ENCODE results near the gene ARSG.
"Not testable (repeated sequence)": the region's sequence is repeated elsewhere in the genome, so short reads cannot be mapped to it uniquely, and the experiment has no call there.

Gene ARSG

GRCh38 chr17:68308486-68308885 lies 17.2 kb downstream of the ARSG start:
- not testable (repeated sequence) for DNase-seq

DNA sequence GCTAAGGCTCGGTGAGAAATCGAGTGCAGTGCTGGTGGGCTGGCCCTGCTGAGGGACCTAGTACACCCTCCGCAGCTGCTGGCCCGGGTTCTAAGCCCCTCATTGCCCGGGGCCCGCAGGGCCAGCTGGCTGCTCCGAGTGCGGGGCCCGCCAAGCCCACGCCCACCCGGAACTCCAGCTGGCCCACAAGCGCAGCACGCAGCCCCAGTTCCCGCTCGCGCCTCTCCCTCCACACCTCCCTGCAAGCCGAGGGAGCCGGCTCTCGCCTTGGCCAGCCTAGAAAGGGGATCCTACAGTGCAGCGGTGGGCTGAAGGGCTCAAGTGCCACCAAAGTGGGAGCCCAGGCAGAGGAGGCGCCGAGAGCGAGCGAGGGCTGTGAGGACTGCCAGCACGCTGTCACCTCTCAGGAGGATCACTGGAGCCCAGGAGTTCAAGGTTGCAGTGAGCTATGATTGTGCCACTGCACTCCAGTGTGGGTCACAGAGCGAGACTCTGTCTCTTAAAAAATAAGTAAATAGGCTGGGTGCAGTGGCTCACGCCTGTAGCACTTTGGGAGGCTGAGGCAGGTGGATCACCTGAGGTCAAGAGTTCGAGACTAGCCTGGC lies 17.9 kb downstream of the ARSG start:
- DNase-seq = not testable (repeated sequence)

DNA sequence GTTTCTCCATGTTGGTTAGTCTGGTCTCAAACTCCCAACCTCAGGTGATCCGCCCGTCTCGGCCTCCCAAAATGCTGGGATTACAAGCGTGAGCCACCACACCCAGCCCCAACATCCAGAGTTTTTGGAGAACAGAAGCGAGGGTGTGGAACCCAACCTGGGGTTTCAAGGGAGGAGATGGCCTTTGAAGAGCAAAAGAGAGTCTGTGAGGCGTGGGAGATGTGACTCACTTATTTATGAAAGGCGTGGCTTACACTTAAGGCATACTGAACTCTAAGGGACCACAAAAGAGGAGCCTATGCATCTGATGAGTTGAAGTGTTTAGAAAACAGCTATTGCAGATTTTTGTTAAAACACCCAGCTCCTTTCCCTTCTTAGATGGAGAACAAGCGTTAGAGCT lies 18.9 kb downstream of the ARSG start:
- no peak for DNase-seq

DNA sequence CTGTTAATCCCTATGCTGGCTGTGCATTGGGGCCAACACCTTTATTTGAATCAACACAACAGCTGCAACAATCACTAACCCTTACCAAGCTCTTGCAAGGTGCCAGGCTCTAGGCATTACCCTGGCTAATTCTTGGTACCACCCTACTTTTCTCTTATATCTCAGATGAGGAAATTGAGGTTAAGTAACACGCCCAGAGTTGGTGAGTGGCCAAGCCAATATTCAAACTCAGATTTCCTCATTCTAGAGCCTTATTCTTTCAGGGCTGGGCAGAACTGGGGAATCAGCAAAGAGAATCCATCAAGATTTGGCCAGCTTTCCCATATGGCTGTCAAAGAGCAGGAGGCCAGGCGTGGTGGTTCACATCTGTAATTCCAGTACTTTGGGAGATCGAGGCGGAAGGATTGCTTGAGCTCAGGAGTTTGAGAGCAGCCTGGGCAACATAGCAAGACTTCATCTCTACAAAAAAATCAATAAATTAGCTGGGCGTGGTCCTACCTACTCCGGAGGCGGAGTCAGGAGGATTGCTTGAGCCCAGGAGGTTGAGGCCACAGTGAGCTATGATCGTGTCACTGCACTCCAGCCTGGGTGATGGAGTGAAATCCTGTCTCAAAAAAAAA lies 23.7 kb downstream of the ARSG start:
- no peak for DNase-seq

DNA sequence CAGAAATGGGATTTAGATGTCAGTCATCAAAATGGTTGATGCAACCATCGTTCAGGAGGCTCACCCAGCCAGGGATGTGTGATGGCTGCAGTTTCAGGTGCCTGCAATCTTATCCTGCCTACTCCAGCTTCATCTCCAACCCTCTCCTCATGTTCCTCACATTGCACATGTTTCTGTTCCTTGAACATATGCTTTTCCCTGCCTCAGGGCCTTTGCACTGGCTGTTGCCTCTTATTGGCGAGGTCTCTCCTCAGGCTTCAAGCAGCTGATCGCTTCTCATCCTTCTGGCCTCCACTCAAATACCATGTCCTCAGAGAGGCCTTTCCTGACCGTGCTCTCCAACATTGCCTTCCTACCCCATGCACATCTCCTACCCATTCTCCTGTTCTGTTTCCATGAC lies 24.6 kb downstream of the ARSG start:
- DNase-seq = no peak

- no peak for DNase-seq
Observed at GRCh38 chr17:68317458-68317857, 26.2 kb downstream of the ARSG start.

GRCh38 chr17:68318103-68318991 lies 27.1 kb downstream of the ARSG start:
- no peak for DNase-seq

DNA sequence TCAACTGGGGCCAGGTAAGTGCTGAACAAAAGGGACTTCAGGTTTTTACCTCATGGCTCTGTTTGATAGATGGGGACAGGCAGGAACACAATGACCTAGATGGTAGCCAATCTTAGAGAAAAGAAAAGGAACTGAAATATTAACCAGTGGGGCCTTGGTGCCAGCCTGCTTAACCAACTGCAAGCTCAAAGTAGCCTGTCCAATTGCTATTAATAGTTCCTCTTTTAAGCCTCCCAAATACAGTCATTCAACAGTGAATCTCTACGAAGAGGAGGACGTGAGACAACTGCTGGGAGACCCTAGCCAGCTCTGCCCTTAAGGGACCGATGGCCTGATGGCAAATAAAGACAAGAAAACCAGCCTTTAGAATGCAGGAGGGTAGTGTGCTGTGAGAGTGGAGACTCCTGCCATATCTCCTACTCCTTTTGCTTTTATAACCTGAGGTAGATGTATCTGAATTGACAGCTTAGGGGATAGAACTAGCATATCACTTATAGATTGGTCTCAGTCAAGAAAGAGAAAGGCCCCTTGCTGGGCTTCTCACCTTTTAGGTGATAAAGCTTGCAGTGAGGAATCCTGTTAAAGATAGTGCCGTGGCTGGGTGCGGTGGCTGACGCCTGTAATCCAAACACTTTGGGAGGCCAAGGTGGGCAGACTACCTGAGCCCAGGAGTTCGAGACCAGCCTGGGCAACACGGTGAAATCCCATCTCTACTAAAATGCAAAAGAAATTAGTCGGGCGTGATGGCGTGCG lies 28.3 kb downstream of the ARSG start:
- no peak for DNase-seq

- DNase-seq = no peak
Observed at GRCh38 chr17:68320311-68320865, 29.1 kb downstream of the ARSG start.

DNA sequence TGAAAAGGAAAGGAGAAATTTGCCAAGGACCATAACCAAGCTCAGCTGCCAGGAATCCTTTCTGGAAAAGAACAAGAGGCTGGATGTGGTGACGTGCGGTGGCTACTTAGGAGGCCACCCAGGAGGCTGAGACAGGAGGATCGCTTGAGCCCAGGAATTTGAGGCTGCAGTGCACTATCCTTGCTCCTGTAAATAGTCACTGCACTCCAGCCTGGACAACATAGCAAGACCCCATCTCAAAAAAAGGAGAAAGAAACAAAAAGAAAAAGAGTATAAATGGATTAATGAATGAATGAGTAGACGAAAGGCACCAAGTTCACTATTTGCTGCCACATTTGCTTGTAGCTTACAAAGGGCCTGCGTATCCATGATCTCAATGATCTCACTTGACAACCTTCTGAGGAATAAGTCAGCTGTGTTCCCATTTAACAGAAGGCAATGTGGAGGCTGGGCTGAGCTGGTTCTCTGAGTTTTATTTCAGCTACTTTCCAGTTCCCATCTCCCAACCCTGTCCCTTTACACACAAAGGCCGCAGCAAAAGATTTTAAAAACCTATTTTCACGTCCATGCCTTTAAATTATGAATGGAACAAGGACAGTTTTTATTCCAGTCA lies 29.8 kb downstream of the ARSG start:
- no peak for DNase-seq

DNA sequence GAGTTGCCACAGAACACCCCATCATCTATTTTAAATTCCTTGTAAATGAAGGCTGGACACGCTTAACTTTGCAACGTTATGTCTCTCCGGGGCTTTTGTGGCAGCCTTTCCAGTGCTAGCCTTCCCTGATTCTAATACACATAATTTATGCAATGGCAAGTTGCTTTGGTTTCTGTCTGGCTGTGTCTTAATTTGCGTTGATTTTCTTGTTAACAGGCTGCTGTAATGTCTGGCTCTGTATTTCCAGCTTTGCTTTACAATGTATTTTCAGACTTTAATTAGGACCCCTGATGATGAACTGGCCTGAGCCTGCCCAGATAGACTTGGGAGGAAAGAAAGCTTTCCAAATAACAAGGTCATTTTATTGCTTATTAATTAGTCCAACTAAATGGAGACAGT lies 30.3 kb downstream of the ARSG start:
- no peak for DNase-seq

- DNase-seq = no peak
Observed at GRCh38 chr17:68322630-68323029, 31.3 kb downstream of the ARSG start.

GRCh38 chr17:68324114-68324513 lies 32.8 kb downstream of the ARSG start:
- no peak for DNase-seq

DNA sequence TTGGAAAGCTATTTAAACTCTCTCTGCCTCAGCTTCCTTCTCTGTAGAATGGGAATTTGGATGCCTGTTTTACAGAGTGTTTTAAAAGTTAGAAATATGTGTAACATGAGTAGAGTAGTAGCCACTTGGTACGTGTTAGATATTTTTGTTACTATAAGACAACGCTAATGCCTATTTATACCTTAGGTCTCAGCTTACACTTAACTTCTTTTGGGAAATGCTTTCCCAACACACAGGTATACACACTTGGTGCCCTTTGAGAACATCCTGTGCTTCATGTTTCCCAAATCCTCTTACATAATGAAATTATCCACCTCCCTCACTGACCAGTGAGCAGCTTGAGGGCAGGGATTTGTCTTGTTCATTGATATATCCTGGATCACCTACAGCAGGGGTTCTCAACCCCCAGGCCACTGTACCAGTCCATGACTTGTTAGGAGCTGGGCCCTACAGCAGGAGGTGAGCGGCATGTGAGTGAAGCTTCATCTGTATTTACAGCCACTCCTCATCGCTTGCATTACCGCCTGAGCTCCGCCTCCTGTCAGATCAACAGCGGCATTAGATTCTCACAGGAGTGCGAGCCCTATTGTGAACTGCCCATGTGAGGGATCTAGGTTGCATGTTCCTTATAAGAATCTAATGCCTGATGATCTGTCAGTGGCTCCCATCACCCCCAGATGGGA lies 33.5 kb downstream of the ARSG start:
- no peak for DNase-seq

DNA sequence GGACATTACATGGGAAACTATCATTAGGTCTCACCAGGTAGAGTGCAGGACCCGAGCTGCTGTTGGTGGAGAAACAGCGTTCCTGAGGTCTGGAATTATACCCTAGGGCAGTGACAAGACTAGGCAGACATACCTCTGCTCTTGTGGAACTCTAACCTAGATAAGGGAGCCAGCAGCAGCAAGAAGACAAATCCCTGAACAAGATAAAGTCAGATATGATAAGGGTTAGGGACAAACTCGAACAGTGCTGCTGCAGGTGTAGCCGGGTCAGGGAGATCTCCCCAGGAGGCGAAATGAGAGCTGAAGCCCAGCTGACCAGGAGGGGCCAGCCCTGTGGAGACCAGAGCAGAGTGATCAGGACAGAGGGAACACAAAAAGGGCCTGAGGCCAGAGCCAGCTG lies 34.7 kb downstream of the ARSG start:
- DNase-seq = no peak

- DNase-seq = no peak
Observed at GRCh38 chr17:68326681-68327080, 35.4 kb downstream of the ARSG start.

DNA sequence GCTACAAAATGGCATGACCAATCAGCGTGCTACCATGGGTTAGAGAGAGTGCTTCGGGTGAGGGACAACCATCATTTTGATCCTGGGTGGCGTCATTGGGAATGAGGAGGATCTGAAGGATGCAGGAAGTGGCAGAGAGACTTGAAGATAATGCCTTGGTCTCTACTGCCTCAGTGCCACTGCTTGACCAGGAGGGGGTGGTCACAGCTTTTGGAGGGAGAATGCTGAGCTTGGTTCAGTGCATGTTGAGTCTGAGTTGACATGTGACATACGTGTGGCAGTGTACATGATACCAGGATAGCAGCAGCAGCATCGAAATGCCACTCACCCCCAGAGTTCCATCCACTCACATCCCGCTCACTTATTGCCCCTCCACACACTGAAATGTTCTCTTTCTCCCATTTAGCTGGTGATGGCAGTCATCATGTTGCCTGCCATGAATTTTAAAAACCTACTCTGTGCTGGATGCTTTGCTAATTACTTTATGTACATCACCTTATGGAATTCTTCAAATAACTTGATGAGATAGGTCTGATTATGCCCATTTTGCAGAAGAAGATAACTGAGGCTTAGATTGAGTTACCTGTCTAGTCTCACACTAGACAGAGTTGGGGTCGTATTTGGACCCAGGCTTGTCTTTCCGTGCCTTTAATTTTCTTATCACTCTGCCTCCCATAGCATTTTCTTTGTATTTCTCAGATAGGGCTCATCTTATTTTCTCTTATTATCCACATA lies 36.7 kb downstream of the ARSG start:
- no peak for DNase-seq

- no peak for DNase-seq
Observed at GRCh38 chr17:68328676-68329075, 37.4 kb downstream of the ARSG start.

- DNase-seq = no peak
Observed at GRCh38 chr17:68329331-68329730, 38.0 kb downstream of the ARSG start.

DNA sequence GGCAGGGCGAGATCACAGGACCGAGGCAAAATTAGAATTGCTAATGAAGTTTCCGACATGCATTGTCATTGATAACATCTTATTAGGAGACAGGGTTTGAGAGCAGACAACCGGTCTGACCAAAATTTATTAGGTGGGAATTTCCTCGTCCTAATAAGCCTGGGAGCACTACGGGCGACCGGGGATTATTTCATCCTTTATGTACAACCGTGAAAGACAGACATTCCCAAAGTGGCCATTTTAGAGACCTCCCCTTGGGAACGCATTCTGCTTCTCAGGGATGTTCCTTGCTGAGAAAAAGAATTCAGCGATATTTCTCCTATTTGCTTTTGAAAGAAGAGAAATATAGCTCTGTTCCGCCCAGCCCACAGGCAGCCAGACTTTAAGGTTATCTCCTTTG lies 40.6 kb downstream of the ARSG start:
- DNase-seq = not testable (repeated sequence)

- no peak for DNase-seq
Observed at GRCh38 chr17:68334393-68334792, 43.1 kb downstream of the ARSG start.

All from hematopoietic multipotent progenitor cell treated with erythropoietin and hydrocortisone succinate and interleukin-3 and kit ligand, for 8 days (in vitro differentiated cells).